Kidney (tissue), 14 donors: ENCODE data around the gene NLRX1. TPM values are rescaled to one million over a fixed set of nuclear protein-coding genes. Genes with fewer than 3 reads are reported as not detected.
"Not testable (repeated sequence)": the region's sequence is repeated elsewhere in the genome, so short reads cannot be mapped to it uniquely, and the experiment has no call there.

ENCODE experiments used
- DNase-seq, 5 donors: peaks; one replicate each; pipeline ENCODE4 v3.0.0-alpha.2; 2013 to 2020
- FAIRE-seq: peaks from 2 replicates; lab custom pipeline; 2012; peaks lifted over from hg19 to GRCh38; lab: Jason Lieb, UNC
- H3K27ac ChIP-seq, 2 donors: one replicate each; pipeline ENCODE4 v1.7.0; 2013; ENCODE audit warnings: low read depth in 2 of 2, low read length in 2 of 2, inconsistent platforms in 1 of 2
- H3K27me3 ChIP-seq: one replicate; pipeline ENCODE4 v1.7.1; 2013; ENCODE audit warnings: low read length, inconsistent platforms; ENCODE audit not compliant: control insufficient read depth, insufficient read depth
- H3K36me3 ChIP-seq, 3 donors: one replicate each; pipeline versions ENCODE4 v1.7.0 to v1.7.1; 2013; ENCODE audit warnings: low read length in 3 of 3, control low read depth in 1 of 3, inconsistent platforms in 1 of 3; ENCODE audit not compliant: insufficient read depth in 3 of 3, control insufficient read depth in 2 of 3
- H3K4me1 ChIP-seq, 3 donors: one replicate each; pipeline versions ENCODE4 v1.7.0 to v1.7.1; 2013; ENCODE audit warnings: low read length in 3 of 3, inconsistent platforms in 1 of 3, low read depth in 1 of 3; ENCODE audit not compliant: control insufficient read depth in 2 of 3, insufficient read depth in 2 of 3
- H3K4me3 ChIP-seq, 3 donors: one replicate each; pipeline versions ENCODE4 v1.7.0 to v1.8.1; 2013; ENCODE audit warnings: low read length in 3 of 3, control low read depth in 1 of 3, inconsistent platforms in 1 of 3
- H3K9ac ChIP-seq, 3 donors: one replicate each; pipeline versions ENCODE4 v1.7.0 to v1.7.1; 2013; ENCODE audit warnings: low read length in 3 of 3, control low read depth in 1 of 3, inconsistent platforms in 1 of 3
- H3K9me3 ChIP-seq, 3 donors: one replicate each; pipeline versions ENCODE4 v1.7.0 to v1.7.1; 2013; ENCODE audit warnings: low read length in 3 of 3, control low read depth in 1 of 3, inconsistent platforms in 1 of 3; ENCODE audit not compliant: control insufficient read depth in 2 of 3, insufficient read depth in 1 of 3
- CTCF ChIP-seq: IDR thresholded peaks from 3 replicates; pipeline ENCODE4 v1.5.1; 2012; ENCODE audit warnings: mild to moderate bottlenecking, moderate library complexity, borderline replicate concordance; ENCODE audit not compliant: insufficient read depth; ENCODE audit errors: extremely low read depth
- intact Hi-C: fragments of 100-400 bp; cut with DNase I; formaldehyde crosslinking; loops from one replicate; pipeline ENCODE4 v1.11.1; 2022
- polyA plus RNA-seq: library from polyadenylated mRNA; stranded (reverse); fragments of 350-450 nt; fragmentation: Illumina TruSeq; extraction: RNeasy Lipid Tissue Mini Kit (QIAGEN cat#74804); gene quantifications from one replicate; pipeline ENCODE4 v1.2.3, GENCODE V29; 2014; ENCODE audit warnings: low read depth, low replicate concordance; ENCODE audit not compliant: insufficient read depth
- total RNA-seq: library from RNA; stranded (reverse); fragmentation: NEBNext Ultra II Directional; extraction: Animal tissue kit (Norgen Biotek cat#: 25700); gene quantifications from one replicate; pipeline ENCODE4 v1.2.1, GENCODE V29; 2021
- donor health status: control.
- donor health status: control.
- donor health status: control.
- donor health status: control.
- donor health status: control.
- donor health status: DM: yes; HTN: yes; CAD: no.
- donor health status: Normal renal cell carcinoma (clear cell type).

Gene NLRX1
- total and polyA plus RNA-seq, 2 donors from 2014 or later: 11.9 to 21.2 TPM

- FAIRE-seq (no peak), DNase-seq (no peak)
- no peak for TF ChIP-seq CTCF
- intact Hi-C loops: no loop called here
- Histone ChIP-seq H3K4me1 (no peaks in the 10 kb centered on the region), H3K27me3 (no peaks in the 10 kb centered on the region), H3K9me3 (no peaks in the 10 kb centered on the region), H3K4me3 (no peak overlapping the region), H3K36me3 (peaks cover 0 to 6% (median 0%) of the 10 kb centered on the region in 3 donors), H3K27ac (no peak overlapping the region), H3K9ac (no peak overlapping the region)
Observed at GRCh38 chr11:119179983-119180382, 11.5 kb downstream of the NLRX1 start.

GRCh38 chr11:119180729-119181676 lies 12.5 kb downstream of the NLRX1 start:
- Histone ChIP-seq H3K9me3 (no peaks in the 10 kb centered on the region), H3K36me3 (peaks cover 0 to 6% (median 0%) of the 10 kb centered on the region in 3 donors), H3K4me3 (no peak overlapping the region), H3K4me1 (peaks cover 0 to 3% (median 0%) of the 10 kb centered on the region in 3 donors), H3K27me3 (no peaks in the 10 kb centered on the region), H3K27ac (no peak overlapping the region), H3K9ac (no peak overlapping the region)
- TF ChIP-seq CTCF: no peak
- no peak for FAIRE-seq
- intact Hi-C loops: no loop called here
- no peak for DNase-seq

- no peak for FAIRE-seq
- H3K36me3 ChIP-seq: peaks cover 0 to 6% (median 0%) of the 10 kb centered on the region in 3 donors
- intact Hi-C loops: no loop called here
Observed at GRCh38 chr11:119181677-119182412, 13.3 kb downstream of the NLRX1 start.

GRCh38 chr11:119184399-119184798 lies 15.9 kb downstream of the NLRX1 start:
- H3K9ac ChIP-seq, FAIRE-seq, H3K27me3 ChIP-seq, H3K4me3 ChIP-seq, H3K27ac ChIP-seq, intact Hi-C loops, DNase-seq, H3K9me3 ChIP-seq, H3K4me1 ChIP-seq, H3K36me3 ChIP-seq: not testable (repeated sequence)

More at GRCh38 chr11:119181677-119182412, 13.3 kb downstream of the NLRX1 start:
- no peak for TF ChIP-seq CTCF
- no peak overlapping the region for H3K4me3 ChIP-seq
- H3K27me3 ChIP-seq: no peaks in the 10 kb centered on the region
- H3K9me3 ChIP-seq: no peaks in the 10 kb centered on the region
- DNase-seq: no peak
- H3K27ac ChIP-seq: no peak overlapping the region
- H3K9ac ChIP-seq: no peak overlapping the region
- H3K4me1 ChIP-seq: peaks cover 0 to 3% (median 0%) of the 10 kb centered on the region in 3 donors
